Stimulated activated CD4-positive, alpha-beta T cell treated with anti-CD3 and anti-CD28 coated beads, Interleukin-15, amount 100 ng/mL, for 24 hours (primary cell): Measurements from ENCODE around the gene LMO7.
"Not testable (repeated sequence)": the region's sequence is repeated elsewhere in the genome, so short reads cannot be mapped to it uniquely, and the experiment has no call there.

Experiments used
- DNase-seq: peaks from one replicate; pipeline ENCODE4 v3.0.0-alpha.2; 2020

The LMO7 gene

GRCh38 chr13:75780103-75780502 is 144.0 kb downstream of the LMO7 start:
- not testable (repeated sequence) for DNase-seq

- DNase-seq = no peak
Measured at GRCh38 chr13:75782985-75783384, 146.9 kb downstream of the LMO7 start.

- no peak for DNase-seq
Measured at GRCh38 chr13:75784003-75784402, 147.9 kb downstream of the LMO7 start.

- DNase-seq = no peak
Measured at GRCh38 chr13:75785130-75785529, 149.0 kb downstream of the LMO7 start.

- DNase-seq = no peak
Measured at GRCh38 chr13:75787249-75787928, 151.3 kb downstream of the LMO7 start.

- no peak for DNase-seq
Measured at GRCh38 chr13:75788481-75788981, 152.4 kb downstream of the LMO7 start.

- no peak for DNase-seq
Measured at GRCh38 chr13:75789451-75790197, 153.5 kb downstream of the LMO7 start.

- no peak for DNase-seq
Measured at GRCh38 chr13:75790198-75790970, 154.3 kb downstream of the LMO7 start.

- no peak for DNase-seq
Measured at GRCh38 chr13:75792526-75793187, 156.5 kb downstream of the LMO7 start.

GRCh38 chr13:75793188-75793567 is 157.0 kb downstream of the LMO7 start:
- not testable (repeated sequence) for DNase-seq

- DNase-seq = no peak
Measured at GRCh38 chr13:75794663-75795062, 158.5 kb downstream of the LMO7 start.

GRCh38 chr13:75795274-75795673 is 159.1 kb downstream of the LMO7 start:
- DNase-seq = no peak

GRCh38 chr13:75796825-75797224 is 160.7 kb downstream of the LMO7 start:
- DNase-seq = no peak

- DNase-seq = no peak
Measured at GRCh38 chr13:75797239-75797638, 161.1 kb downstream of the LMO7 start.

- DNase-seq = no peak
Measured at GRCh38 chr13:75797719-75798118, 161.6 kb downstream of the LMO7 start.

GRCh38 chr13:75798353-75799255 is 162.5 kb downstream of the LMO7 start:
- peak; percentile 18 for DNase-seq

- no peak for DNase-seq
Measured at GRCh38 chr13:75800545-75800944, 164.4 kb downstream of the LMO7 start.

- DNase-seq = no peak
Measured at GRCh38 chr13:75801388-75801945, 165.3 kb downstream of the LMO7 start.

- DNase-seq = no peak
Measured at GRCh38 chr13:75802161-75802560, 166.0 kb downstream of the LMO7 start.

- no peak for DNase-seq
Measured at GRCh38 chr13:75803164-75803611, 167.1 kb downstream of the LMO7 start.

- DNase-seq = no peak
Measured at GRCh38 chr13:75804054-75804453, 167.9 kb downstream of the LMO7 start.
